ENCODE measurements around the gene SFPQ.

Gene SFPQ

DNA sequence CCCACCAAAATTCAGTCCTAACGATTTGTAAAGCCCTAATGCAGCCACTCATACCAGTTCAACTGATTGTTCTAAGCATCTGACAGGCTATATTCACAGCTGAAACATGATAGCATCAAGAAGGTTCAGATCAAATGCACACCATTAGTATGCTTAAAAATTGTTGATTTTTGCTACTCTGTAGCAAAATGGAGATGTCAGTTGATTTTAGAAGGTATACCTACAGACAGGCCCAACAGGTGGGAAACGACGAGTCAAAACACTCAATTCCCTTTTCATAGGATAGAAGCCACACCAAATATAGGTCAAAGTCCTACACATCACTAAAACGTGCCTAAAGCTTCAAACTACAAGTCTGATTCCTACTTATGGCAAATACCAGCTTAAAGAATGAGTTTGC is 6.7 kb downstream of the SFPQ start:
- no peak overlapping the region for H3K4me3 ChIP-seq (ENCODE audit: extremely low read depth, insufficient read depth, low read length, poor library complexity, severe bottlenecking)
- peaks cover 97% of the 10 kb centered on the region for H3K36me3 ChIP-seq (ENCODE audit: control insufficient read depth, insufficient read depth, low read length)
- no peaks in the 10 kb centered on the region for H3K9me3 ChIP-seq (ENCODE audit: control insufficient read depth, low read length)
- 89 to 92% methylated on average over 1 to 4 of the region's 4 CpGs for WGBS, 2 experiments (ENCODE audit: insufficient coverage in 2 of 2)
- H3K27ac ChIP-seq (ENCODE audit: low read depth, low read length, severe bottlenecking) = no peak overlapping the region
- peaks cover 23% of the 10 kb centered on the region for H3K4me1 ChIP-seq (ENCODE audit: control insufficient read depth, insufficient read depth, low read length, poor library complexity, severe bottlenecking)

DNA sequence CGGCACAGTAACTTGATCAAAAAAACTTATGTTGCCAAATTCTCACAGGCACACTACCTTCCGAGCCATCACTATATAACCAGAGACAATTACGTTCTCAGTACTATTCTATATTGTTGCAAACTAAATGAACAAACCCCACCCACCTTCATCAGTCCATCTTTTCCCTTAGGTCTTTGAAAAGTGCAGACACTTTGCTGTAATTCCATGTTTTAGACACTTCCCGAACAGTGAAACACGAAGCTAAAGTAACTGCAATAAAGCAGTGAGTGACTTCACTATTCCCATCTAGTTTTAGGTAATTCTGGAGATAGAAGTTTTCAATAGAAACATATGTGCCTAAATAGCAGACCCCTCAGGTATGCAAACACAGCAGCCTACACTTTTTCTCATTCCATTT is 7.7 kb downstream of the SFPQ start:
- Histone ChIP-seq H3K27ac (ENCODE audit: low read depth, low read length, severe bottlenecking) (no peak overlapping the region), H3K36me3 (ENCODE audit: control insufficient read depth, insufficient read depth, low read length) (peaks cover 97% of the 10 kb centered on the region), H3K4me1 (ENCODE audit: control insufficient read depth, insufficient read depth, low read length, poor library complexity, severe bottlenecking) (peaks cover 23% of the 10 kb centered on the region), H3K9me3 (ENCODE audit: control insufficient read depth, low read length) (no peaks in the 10 kb centered on the region), H3K4me3 (ENCODE audit: extremely low read depth, insufficient read depth, low read length, poor library complexity, severe bottlenecking) (no peak overlapping the region)
- WGBS, 2 experiments (ENCODE audit: insufficient coverage in 2 of 2) = 92 to 97% methylated on average over 3 of the region's 5 CpGs

DNA sequence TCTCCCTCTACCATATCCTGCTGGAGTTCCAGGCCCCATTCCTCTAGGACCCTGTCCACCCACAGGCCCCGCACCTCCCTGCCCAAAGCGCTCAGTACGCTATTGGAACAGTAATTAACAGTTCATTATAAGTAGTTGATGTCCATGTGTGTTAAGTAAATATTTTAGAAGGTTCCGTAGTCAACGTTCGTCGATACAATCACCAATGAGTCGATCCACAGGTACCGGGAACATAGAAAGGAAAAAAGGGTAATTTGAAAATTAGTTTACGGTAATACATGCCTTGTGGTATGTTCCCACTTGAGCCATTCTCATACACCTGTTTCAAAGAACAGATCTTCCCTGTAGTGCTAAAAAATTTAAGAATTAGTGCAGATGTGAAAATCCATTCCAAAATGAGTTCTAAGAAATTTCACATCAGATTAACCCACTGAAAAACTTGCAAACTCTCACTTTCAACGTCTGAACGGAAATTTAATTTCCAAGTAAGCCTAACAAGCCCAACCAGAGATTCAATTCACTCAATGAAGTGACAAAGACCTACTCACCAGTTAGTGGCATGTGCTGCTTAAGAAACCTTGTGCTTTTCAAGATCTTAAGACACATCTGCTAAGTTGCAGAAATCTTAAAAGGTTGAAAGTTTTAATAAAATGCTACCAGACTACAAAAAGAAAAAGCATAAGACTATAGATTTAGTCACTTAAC is 8.3 kb downstream of the SFPQ start:
- H3K27ac ChIP-seq (ENCODE audit: low read depth, low read length, severe bottlenecking) = no peak overlapping the region
- H3K36me3 ChIP-seq (ENCODE audit: control insufficient read depth, insufficient read depth, low read length) = peaks cover 97% of the 10 kb centered on the region
- no peak overlapping the region for H3K4me3 ChIP-seq (ENCODE audit: extremely low read depth, insufficient read depth, low read length, poor library complexity, severe bottlenecking)
- H3K4me1 ChIP-seq (ENCODE audit: control insufficient read depth, insufficient read depth, low read length, poor library complexity, severe bottlenecking) = peaks cover 22% of the 10 kb centered on the region
- WGBS, 2 experiments (ENCODE audit: insufficient coverage in 2 of 2) = 96% methylated on average over 9 to 11 of the region's 12 CpGs
- no peaks in the 10 kb centered on the region for H3K9me3 ChIP-seq (ENCODE audit: control insufficient read depth, low read length)

DNA sequence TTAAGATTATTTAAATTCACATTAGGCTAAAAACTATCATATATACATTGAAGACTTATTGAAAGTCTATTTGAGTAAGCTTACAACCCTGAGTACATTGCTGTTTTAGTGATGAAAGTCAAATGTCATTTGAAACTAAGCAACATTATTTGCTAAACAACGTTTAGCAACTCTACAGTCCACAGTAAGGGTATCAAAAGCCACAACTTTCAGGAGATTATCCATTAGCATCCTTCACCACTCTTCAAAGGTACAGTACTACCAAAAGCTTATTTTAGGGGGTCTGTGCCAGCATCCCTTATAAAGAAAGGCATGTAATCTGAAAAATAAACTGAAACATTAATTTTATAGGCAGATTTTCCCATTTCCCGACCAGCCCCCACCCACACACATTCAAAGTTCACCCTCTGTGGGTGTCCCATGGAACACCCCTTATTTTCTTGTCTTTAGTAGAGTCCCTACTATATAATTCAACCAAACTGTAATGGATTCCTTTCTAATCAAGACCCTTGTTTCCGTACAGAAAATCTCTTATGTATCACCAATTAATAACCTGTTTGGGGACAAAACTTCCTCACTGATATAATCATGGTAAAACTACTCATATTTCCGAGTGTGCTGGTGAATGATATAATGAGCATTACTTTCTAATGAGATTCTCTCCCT is 11.0 kb downstream of the SFPQ start:
- Histone ChIP-seq H3K27ac (ENCODE audit: low read depth, low read length, severe bottlenecking) (no peak overlapping the region), H3K36me3 (ENCODE audit: control insufficient read depth, insufficient read depth, low read length) (peaks cover 96% of the 10 kb centered on the region), H3K4me1 (ENCODE audit: control insufficient read depth, insufficient read depth, low read length, poor library complexity, severe bottlenecking) (peaks cover 10% of the 10 kb centered on the region), H3K4me3 (ENCODE audit: extremely low read depth, insufficient read depth, low read length, poor library complexity, severe bottlenecking) (no peak overlapping the region), H3K9me3 (ENCODE audit: control insufficient read depth, low read length) (no peaks in the 10 kb centered on the region)
- 86 to 94% methylated on average over 1 to 3 of the region's 4 CpGs for WGBS, 2 experiments (ENCODE audit: insufficient coverage in 2 of 2)

DNA sequence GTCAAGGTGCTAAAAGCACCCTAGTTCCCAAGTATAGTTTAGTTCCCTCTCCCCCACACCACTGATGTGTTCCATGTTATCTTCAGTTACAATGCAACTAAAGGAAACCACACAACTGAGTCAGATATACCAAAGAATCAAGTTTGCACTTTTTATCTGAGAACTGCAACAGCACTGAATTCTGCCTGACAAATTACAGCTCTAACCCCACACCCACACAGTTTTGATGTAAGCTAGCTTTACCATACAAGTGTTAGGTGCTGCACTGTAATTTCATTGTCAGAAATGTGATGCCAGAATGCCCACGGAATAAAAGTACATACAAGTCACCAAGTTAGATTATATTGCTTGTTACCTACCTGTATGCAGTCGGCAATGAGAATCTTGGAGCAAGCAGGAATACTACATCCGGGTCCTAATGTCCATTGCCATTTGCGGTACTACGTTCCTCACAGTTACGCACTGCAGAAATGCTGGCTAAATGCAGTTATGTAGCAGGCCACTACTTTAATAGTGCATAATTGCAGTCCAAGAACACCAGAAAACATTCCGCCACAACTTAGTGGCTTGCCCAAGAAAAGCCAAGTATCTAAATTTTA is 12.1 kb downstream of the SFPQ start:
- WGBS, 2 experiments (ENCODE audit: insufficient coverage in 2 of 2) = 90 to 100% methylated on average over 6 of the region's 7 CpGs
- peak overlapping the region; percentile 1 for H3K27ac ChIP-seq (ENCODE audit: low read depth, low read length, severe bottlenecking)
- no peak overlapping the region for H3K4me3 ChIP-seq (ENCODE audit: extremely low read depth, insufficient read depth, low read length, poor library complexity, severe bottlenecking)
- no peaks in the 10 kb centered on the region for H3K9me3 ChIP-seq (ENCODE audit: control insufficient read depth, low read length)
- H3K36me3 ChIP-seq (ENCODE audit: control insufficient read depth, insufficient read depth, low read length) = peaks cover 96% of the 10 kb centered on the region
- no peaks in the 10 kb centered on the region for H3K4me1 ChIP-seq (ENCODE audit: control insufficient read depth, insufficient read depth, low read length, poor library complexity, severe bottlenecking)

DNA sequence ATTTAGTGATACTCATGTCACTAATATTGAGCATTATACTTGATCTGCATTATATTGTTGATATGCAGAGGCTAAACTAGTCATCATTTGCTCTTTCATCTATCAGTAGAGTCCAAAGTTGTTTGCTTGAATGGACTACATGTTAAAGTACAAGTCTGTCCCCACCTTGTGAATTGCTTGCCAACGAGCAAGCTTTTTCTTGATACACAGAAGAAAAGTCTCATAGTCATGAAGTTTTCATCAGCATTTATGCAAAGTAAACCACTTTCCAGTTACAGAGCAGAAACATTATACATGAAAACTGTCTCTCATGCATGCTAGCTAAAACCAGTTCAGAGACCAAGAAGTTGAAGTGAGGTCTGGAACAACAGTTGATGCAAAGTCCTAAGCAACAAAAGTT is 13.0 kb downstream of the SFPQ start:
- H3K36me3 ChIP-seq (ENCODE audit: control insufficient read depth, insufficient read depth, low read length) = peaks cover 97% of the 10 kb centered on the region
- H3K4me3 ChIP-seq (ENCODE audit: extremely low read depth, insufficient read depth, low read length, poor library complexity, severe bottlenecking) = no peak overlapping the region
- H3K9me3 ChIP-seq (ENCODE audit: control insufficient read depth, low read length) = no peaks in the 10 kb centered on the region
- WGBS, 2 experiments (ENCODE audit: insufficient coverage in 2 of 2) = 100% methylated on average over 1 of the region's 1 CpG
- no peak overlapping the region for H3K27ac ChIP-seq (ENCODE audit: low read depth, low read length, severe bottlenecking)
- H3K4me1 ChIP-seq (ENCODE audit: control insufficient read depth, insufficient read depth, low read length, poor library complexity, severe bottlenecking) = no peaks in the 10 kb centered on the region

DNA sequence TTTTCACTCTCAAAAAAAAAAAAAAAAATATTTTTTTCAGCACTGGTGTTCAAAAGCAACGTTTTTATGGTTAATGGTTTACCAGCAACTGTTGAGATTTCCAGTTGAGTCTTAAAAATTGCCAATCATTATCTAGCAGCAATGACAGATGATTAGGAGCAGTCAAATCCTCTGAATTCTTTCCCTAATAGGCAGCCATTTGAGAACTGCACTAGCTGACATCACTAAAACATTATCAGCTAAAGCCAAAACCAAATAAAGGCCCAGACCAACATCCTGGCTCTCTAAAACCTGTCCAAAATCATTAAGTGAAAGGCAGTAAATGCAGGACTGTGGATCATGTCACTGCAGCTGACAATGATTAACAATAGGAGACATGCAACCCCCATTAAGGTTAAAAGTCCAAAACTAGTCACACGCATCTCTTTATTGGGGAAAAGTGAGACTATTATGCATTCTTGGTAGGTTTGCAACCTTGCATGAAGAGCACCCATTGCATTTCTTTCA is 14.0 kb downstream of the SFPQ start:
- 100% methylated on average over 1 to 2 of the region's 2 CpGs for WGBS, 2 experiments (ENCODE audit: insufficient coverage in 2 of 2)
- Histone ChIP-seq H3K27ac (ENCODE audit: low read depth, low read length, severe bottlenecking) (peak overlapping the region; percentile 17), H3K4me3 (ENCODE audit: extremely low read depth, insufficient read depth, low read length, poor library complexity, severe bottlenecking) (no peak overlapping the region), H3K4me1 (ENCODE audit: control insufficient read depth, insufficient read depth, low read length, poor library complexity, severe bottlenecking) (no peaks in the 10 kb centered on the region), H3K9me3 (ENCODE audit: control insufficient read depth, low read length) (no peaks in the 10 kb centered on the region), H3K36me3 (ENCODE audit: control insufficient read depth, insufficient read depth, low read length) (peaks cover 95% of the 10 kb centered on the region)

DNA sequence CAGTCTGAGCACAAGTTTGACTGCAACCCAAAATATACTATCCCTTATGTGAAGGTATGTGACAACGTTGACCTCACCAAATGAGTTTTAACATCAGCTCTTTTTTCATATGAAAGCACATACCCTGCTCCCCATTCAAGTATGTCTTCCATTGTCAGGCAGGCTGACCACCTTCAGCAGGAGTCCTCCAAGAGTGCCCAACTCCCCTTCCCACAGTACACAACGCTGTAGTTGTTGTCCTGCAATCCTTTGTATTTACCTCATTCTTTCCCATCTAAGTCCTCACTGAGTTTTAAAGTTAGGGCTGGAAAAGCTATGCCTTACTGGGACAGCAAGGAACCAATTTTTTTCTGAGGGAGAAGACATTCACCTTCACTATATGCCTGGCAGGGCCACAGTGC is 14.7 kb downstream of the SFPQ start:
- H3K4me1 ChIP-seq (ENCODE audit: control insufficient read depth, insufficient read depth, low read length, poor library complexity, severe bottlenecking) = no peaks in the 10 kb centered on the region
- H3K4me3 ChIP-seq (ENCODE audit: extremely low read depth, insufficient read depth, low read length, poor library complexity, severe bottlenecking) = no peak overlapping the region
- 90 to 92% methylated on average over 2 of the region's 2 CpGs for whole genome bisulfite sequencing, 2 experiments (ENCODE audit: insufficient coverage in 2 of 2)
- H3K27ac ChIP-seq (ENCODE audit: low read depth, low read length, severe bottlenecking) = no peak overlapping the region
- H3K9me3 ChIP-seq (ENCODE audit: control insufficient read depth, low read length) = no peaks in the 10 kb centered on the region
- H3K36me3 ChIP-seq (ENCODE audit: control insufficient read depth, insufficient read depth, low read length) = peaks cover 89% of the 10 kb centered on the region

DNA sequence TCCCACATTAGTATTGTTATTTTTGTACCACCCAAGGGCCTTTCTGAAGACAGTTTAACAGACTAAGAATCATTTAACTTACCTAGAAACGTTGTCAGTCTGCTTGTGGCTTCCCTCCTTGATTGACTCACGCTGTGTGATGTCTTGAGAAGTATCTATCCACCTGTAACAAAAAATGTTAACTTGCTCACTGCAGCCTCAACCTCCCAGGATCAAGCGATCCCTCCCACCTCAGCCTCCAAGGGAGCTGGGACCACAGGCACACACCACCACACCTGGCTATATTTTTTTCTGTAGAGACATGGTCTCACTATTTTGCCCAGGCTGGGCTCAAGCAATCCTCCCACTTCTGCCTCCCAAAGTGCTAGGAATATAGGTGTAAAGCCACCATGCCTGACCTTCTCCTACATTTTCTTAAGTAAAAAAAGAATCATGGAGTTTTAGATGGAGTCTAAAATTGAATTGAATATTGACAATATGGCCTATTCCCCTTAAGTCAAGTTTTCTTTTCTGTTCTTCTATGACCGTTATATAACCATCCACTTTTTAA is 15.6 kb downstream of the SFPQ start:
- WGBS, 2 experiments (ENCODE audit: insufficient coverage in 2 of 2) = 96 to 100% methylated on average over 2 to 3 of the region's 4 CpGs
- peaks cover 79% of the 10 kb centered on the region for H3K36me3 ChIP-seq (ENCODE audit: control insufficient read depth, insufficient read depth, low read length)

DNA sequence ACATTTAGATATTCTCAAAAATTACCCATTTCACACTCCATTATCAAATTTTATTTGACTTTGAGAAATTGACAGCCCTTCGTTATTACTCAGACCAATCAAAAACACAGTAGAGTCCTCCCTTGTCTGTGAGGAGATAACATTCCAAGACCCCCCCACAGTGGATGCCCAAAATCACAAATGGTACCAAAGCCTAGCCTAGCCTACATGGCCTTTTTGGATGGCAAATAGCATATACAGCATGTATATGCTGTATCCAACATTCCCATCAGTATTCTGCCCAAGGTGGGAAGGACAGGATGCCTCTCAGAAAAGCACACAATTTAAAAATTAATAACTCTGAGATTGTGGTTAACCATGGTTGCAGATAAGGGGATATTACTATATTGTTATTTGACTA is 17.3 kb downstream of the SFPQ start:
- Histone ChIP-seq H3K36me3 (ENCODE audit: control insufficient read depth, insufficient read depth, low read length) (peaks cover 63% of the 10 kb centered on the region), H3K27ac (ENCODE audit: low read depth, low read length, severe bottlenecking) (no peak overlapping the region), H3K9me3 (ENCODE audit: control insufficient read depth, low read length) (no peaks in the 10 kb centered on the region), H3K4me3 (ENCODE audit: extremely low read depth, insufficient read depth, low read length, poor library complexity, severe bottlenecking) (no peak overlapping the region), H3K4me1 (ENCODE audit: control insufficient read depth, insufficient read depth, low read length, poor library complexity, severe bottlenecking) (no peaks in the 10 kb centered on the region)
- WGBS, 2 experiments (ENCODE audit: insufficient coverage in 2 of 2) = 100% methylated on average over 1 of the region's 1 CpG; no CpG with 5 or more reads in 1 of the 2 experiments

More for the DNA sequence above, 15.6 kb downstream of the SFPQ start:
- H3K9me3 ChIP-seq (ENCODE audit: control insufficient read depth, low read length) = no peaks in the 10 kb centered on the region
- no peaks in the 10 kb centered on the region for H3K4me1 ChIP-seq (ENCODE audit: control insufficient read depth, insufficient read depth, low read length, poor library complexity, severe bottlenecking)
- H3K4me3 ChIP-seq (ENCODE audit: extremely low read depth, insufficient read depth, low read length, poor library complexity, severe bottlenecking) = no peak overlapping the region
- no peak overlapping the region for H3K27ac ChIP-seq (ENCODE audit: low read depth, low read length, severe bottlenecking)

Data from mesodermal cell (in vitro differentiated cells).